Tongue (tissue), 2 donors: ENCODE results near the gene SIN3A. TPM values are rescaled to one million over a fixed set of nuclear protein-coding genes. Genes with fewer than 3 reads are reported as not detected.
"Not testable (repeated sequence)": the region's sequence is repeated elsewhere in the genome, so short reads cannot be mapped to it uniquely, and the experiment has no call there.

Experiments
- DNase-seq: peaks from one replicate; pipeline ENCODE4 v3.0.0-alpha.2; 2015
- total RNA-seq: library from RNA; depleted of rRNA; stranded (reverse); fragments of >200 nt; gene quantifications from one replicate; pipeline ENCODE4 v1.2.3, GENCODE V29; 2014

Gene SIN3A
- total RNA-seq, 1 donor from 2014 or later: 48.2 TPM

DNA sequence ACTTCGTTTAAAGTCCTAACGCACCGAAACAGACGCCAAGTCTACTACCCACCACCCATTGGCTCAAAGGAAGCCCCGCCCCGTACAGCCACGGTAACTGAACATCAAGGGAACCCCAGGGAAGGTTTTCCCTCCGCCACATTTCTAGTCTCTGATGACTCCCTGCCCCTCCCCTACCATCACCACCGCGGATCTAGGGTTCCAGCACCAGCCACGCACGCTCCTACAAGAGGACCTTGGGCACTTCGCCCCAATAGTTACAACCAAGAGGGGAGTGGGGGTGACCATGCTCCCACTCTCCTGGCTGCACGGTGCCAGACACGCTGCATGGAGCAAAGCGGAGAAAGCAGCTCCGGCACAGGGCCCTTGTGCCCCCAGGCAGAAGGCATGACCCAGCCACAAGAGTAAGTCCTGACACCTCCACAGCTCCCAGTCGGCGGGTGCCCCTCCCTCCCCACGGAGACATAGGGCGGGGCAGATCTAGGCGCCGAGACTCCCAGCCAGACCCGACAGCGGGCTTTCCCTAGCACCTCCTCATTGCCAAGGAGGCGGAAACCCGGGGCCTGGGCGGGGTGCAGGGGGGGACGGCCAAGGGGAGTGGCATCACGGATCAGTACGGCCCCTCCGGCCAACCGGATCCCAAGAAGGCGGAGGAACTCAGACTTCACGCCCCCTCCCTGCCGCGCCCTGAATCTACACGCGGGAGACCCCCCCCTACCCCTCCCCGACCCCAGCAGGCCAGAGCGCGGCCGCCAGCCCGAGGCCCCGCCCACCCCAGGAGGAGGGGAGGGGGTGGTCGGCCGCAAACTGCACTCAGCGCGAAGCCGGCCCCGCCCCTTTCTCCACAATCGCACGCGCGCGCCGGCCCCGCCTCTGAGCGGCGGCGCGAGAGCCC, 936 bp downstream of the SIN3A start:
- DNase-seq: peak; percentile 99

GRCh38 chr15:75449585-75450306, 1.7 kb downstream of the SIN3A start:
- DNase-seq: no peak

GRCh38 chr15:75448171-75448570, 3.3 kb downstream of the SIN3A start:
- not testable (repeated sequence) for DNase-seq

- no peak for DNase-seq
These were observed 5.3 kb downstream of the SIN3A start for GRCh38 chr15:75446151-75446550.

DNA sequence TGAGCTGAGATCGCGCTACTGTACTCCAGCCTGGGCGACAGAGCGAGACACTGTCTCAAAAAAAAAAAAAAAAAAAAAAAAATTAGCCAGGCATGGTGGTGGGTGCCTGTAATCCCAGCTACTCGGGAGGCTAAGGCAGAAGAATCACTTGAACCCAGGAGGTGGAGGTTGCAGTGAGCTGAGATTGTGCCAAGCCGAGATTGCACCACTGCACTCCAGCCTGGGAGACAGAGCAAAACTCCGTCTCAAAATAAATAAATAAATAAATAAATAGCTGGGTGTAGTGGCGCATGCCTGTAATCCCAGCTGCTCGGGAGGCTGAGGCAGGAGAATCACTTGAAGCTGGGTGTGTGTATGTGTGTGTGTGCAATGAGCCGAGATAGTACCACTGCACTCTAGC, 6.2 kb downstream of the SIN3A start:
- not testable (repeated sequence) for DNase-seq

DNA sequence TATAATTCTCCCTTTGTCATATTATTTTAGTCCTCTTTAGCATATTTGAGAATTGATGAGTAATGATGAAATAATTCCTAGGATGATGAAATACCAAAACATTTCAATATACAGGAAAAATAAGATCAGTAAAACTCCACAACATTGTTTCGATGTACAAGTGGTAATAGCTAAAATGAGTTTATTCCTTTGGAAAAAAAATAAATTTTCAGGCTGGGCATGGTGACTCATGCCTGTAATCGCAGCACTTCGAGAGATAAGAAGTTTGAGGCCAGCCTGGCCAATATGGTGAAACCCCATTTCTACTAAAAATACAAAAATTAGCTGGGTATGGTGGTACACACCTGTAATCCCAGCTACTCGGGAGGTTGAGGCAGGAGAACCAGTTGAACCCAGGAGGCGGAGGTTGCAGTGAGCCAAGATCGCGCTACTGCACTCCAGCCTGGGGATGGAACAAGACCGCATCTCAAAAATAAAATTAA, 7.5 kb downstream of the SIN3A start:
- DNase-seq: not testable (repeated sequence)

DNA sequence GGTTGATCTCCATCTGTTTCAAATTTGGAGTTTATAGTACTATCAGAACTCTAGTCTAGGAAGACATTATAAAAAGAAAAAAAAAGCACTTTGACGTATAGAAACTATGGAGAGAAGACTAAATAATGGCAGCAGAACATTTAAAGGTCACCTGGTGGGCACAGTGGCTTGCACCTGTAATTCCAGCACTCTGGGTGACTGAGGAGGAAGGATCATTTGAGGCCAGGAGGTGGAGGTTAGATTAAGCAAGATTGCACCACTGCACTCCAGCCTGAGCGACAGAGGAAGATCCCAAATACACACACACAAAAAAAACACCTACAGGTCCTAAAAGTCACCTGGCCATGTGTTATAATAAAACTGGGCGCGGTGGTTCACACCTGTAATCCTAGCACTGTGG, 13.8 kb downstream of the SIN3A start:
- DNase-seq: no peak

- DNase-seq: no peak
These were observed 14.6 kb downstream of the SIN3A start for GRCh38 chr15:75436881-75437280.

GRCh38 chr15:75431682-75432081, 19.8 kb downstream of the SIN3A start:
- no peak for DNase-seq

- DNase-seq: no peak
These were observed 20.2 kb downstream of the SIN3A start for GRCh38 chr15:75431270-75431669.

DNA sequence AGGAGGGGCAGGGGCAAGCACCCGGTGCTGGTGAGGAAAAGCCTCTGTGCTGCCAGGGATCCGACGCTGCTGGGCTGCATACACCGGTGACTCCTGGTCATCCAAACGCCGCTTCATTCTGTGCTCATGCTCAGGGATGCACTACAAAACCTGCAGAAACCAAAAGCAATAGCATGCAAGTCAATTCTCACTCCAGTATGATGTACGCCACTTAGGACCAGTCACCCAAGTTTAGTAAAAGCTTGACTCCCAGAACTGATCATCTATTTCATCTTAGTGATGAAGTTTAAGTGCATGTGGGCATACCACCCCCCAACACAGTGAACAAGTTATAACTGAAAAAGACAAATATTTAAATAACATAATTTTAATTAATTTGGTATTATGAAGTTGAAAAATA, 21.2 kb downstream of the SIN3A start:
- DNase-seq: no peak

DNA sequence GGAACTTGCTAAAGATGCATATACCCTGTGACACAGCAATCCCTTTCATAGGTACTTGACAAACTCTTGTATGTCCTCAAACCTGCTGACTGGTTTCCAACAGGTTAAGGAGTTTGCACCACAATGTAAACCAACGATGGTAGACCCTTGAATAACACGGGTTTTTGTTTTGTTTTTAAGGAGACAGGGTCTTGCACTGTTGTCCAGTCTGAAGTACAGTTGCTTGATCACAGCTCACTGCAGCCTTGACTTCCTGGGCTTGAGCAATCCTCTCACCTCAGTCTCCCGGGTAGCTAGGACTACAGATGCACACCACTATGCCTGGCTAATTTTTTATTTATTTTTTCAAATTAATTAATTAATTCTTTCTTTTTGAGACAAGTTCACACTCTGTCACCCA, 23.3 kb downstream of the SIN3A start:
- DNase-seq: no peak

DNA sequence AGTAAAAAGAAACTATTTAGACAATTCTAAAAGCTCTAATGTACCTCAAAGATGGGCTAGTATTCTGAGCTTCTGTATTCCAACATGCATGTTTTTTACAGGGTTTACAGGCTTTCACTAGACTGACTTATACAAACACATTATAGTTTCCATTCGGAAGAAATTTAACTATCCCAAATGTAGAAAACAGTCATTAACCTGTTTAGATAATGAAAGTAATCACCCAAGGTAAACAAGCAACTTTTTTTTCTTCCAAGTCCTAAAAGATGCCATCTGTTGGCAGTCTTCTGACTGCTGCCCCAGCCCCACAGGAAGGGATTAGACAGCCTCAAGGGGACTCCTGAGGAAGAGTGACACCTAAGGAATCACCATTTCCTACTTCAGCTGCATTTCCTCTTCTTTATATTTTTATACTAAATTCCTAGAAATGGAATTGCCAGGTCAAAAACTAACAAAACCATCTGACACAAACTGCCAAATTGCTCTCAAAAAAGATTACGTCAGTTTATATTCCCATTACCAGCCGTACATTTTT, 25.5 kb downstream of the SIN3A start:
- DNase-seq: no peak

GRCh38 chr15:75422554-75422953, 28.9 kb downstream of the SIN3A start:
- no peak for DNase-seq

DNA sequence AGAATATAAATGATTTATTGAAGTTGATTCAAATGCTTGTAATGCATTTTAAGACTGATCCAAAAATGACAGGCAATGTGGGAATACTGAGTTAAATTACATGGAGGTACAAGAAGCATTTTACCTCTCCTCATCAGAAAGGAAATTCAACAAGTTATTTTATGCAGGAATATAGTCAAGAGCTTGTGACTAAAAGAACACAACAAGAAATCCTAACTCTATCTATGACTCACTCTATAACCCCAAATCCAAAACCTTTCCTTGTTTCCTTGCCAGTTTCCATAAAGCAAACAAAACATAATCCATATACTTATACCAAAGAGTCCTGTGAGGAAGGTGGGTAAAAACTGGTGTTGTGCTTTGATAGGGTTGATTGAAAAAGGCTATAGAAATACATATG, 30.8 kb downstream of the SIN3A start:
- DNase-seq: no peak

DNA sequence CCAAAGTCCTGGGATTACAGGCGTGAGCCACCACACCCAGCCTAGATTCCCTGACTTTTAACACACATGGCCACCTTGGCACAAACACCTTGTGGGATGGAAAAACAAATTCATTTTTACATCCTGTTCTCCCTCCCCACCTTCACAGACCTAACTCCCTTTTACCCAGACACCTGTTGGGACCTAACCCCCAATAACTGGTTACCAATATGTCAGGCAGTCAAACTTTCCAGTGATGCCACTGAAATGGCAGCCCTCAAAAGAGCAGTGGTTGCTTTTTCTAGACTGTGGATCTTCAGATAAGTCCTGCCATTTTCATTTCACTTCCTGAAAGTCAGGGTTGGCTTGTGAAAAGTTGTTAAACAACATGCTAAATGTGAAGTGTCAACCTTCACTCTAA, 34.9 kb downstream of the SIN3A start:
- DNase-seq: no peak

GRCh38 chr15:75410196-75410595, 41.3 kb downstream of the SIN3A start:
- DNase-seq: no peak

- no peak for DNase-seq
These were observed 44.4 kb downstream of the SIN3A start for GRCh38 chr15:75407083-75407482.

DNA sequence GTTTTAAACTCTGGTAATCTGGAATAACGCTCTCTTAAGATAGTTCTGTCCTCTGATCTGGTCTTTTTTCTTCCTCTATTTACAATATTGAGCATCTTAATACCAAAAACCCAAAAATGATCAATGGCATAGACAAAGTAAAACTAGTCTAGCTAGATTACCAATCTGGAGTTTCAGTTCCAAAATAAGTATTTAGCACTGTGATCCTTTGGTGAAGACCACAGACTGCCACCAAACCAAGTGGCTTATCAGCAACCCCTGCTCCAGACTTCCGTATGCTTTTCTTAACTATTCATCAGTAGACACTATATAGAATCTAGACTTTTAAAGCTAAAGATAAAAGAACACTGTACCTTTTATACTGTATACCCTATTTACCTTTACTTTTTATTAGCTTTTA, 47.6 kb downstream of the SIN3A start:
- DNase-seq: no peak

DNA sequence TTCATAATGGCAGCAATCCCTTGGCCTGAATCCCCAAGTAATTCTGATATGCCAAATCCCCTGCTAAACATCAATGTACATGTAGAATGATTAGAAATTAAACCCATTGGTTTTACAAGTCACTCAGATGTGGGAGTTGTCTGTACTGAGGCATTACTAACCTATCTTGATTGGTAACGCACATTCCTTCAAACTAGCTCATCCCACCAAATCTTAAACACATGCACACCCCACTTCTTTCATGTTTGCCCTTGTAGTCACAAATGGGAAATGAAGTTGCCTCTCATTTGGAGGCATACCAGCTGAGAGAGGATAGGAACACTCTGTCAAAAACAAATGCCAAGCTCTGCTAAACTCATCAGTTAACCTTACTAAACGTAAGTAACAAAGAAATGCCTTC, 54.0 kb downstream of the SIN3A start:
- no peak for DNase-seq

- DNase-seq: no peak
These were observed 61.6 kb downstream of the SIN3A start for GRCh38 chr15:75389791-75390382.

- DNase-seq: not testable (repeated sequence)
These were observed 67.5 kb downstream of the SIN3A start for GRCh38 chr15:75383986-75384385.

GRCh38 chr15:75380773-75381172, 70.7 kb downstream of the SIN3A start:
- DNase-seq: no peak
